PC-9 (cell line): ENCODE results near the gene PTPRG.

Source experiments
- EZH2 ChIP-seq: fragments of 200-600 bp; sonication (generic); IDR thresholded peaks from 2 replicates; pipeline ENCODE4 v1.8.0; 2017; ENCODE audit warnings: antibody characterized with exemption, low read depth
- TF ChIP-seq, protein P1 (sequence below): fragments of 200-600 bp; sonication (generic); conservative IDR thresholded peaks from 2 replicates; pipeline ENCODE4 v1.6.1; 2017; ENCODE audit warnings: mixed run types, antibody characterized with exemption, mild to moderate bottlenecking, moderate library complexity

- TF ChIP-seq, protein P1, sequence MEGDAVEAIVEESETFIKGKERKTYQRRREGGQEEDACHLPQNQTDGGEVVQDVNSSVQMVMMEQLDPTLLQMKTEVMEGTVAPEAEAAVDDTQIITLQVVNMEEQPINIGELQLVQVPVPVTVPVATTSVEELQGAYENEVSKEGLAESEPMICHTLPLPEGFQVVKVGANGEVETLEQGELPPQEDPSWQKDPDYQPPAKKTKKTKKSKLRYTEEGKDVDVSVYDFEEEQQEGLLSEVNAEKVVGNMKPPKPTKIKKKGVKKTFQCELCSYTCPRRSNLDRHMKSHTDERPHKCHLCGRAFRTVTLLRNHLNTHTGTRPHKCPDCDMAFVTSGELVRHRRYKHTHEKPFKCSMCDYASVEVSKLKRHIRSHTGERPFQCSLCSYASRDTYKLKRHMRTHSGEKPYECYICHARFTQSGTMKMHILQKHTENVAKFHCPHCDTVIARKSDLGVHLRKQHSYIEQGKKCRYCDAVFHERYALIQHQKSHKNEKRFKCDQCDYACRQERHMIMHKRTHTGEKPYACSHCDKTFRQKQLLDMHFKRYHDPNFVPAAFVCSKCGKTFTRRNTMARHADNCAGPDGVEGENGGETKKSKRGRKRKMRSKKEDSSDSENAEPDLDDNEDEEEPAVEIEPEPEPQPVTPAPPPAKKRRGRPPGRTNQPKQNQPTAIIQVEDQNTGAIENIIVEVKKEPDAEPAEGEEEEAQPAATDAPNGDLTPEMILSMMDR = no peak
- no peak for TF ChIP-seq EZH2
These were observed 453.7 kb downstream of the PTPRG start for GRCh38 chr3:62015111-62015510.
